PC-3 (cell line): Measurements from ENCODE around the gene CDK14. TPM values are rescaled to one million over a fixed set of nuclear protein-coding genes. Genes with fewer than 3 reads are reported as not detected.
A peak's percentile ranks its signal among the peaks of the same experiment; 100 is the strongest.

Experiments
- ATAC-seq: fragments of 200-7000 bp; cut with Tn5 transposase; 2 replicates; pipeline ENCODE4 v1.9.1; 2020; ENCODE audit warnings: mild to moderate bottlenecking, moderate library complexity
- BruUV-seq: library from RNA; stranded (reverse); fragments of 400-500 nt; replicated peaks from 2 replicates; lab custom pipeline; 2021; lab: Mats Ljungman, UMichigan
- CTCF ChIA-PET: fragments of 300-600 bp; sonication (Branson Sonifier 250); formaldehyde crosslinking; loops from one replicate; lab custom pipeline; 2022; ENCODE audit warnings: antibody characterized with exemption; lab: Charles Lee
- POLR2A ChIA-PET: fragments of 300-600 bp; sonication (Branson Sonifier 250); formaldehyde crosslinking; loops from one replicate; lab custom pipeline; 2022; ENCODE audit warnings: antibody characterized with exemption; ENCODE audit not compliant: unreplicated experiment; lab: Charles Lee
- DNase-seq: peaks from one replicate; pipeline ENCODE4 v3.0.0-alpha.2; 2015
- H2AFZ ChIP-seq: fragments of 300-600 bp; sonication (generic); 2 replicates; pipeline ENCODE4 v1.6.0; 2016; ENCODE audit warnings: antibody characterized with exemption, low read length
- H3F3A ChIP-seq: fragments of 300-600 bp; sonication (generic); one replicate; pipeline ENCODE4 v1.6.0; 2017; ENCODE audit warnings: antibody characterized with exemption, low read length, control low read depth, mild to moderate bottlenecking; ENCODE audit not compliant: unreplicated experiment
- H3K27ac ChIP-seq: fragments of 300-600 bp; sonication (generic); 2 replicates; pipeline ENCODE4 v1.5.1; 2016; ENCODE audit warnings: mild to moderate bottlenecking, low read length
- H3K27me3 ChIP-seq: fragments of 300-600 bp; sonication (generic); 2 replicates; pipeline ENCODE4 v1.6.1; 2016; ENCODE audit warnings: low read length, mixed read lengths
- H3K36me3 ChIP-seq: fragments of 300-600 bp; sonication (generic); 2 replicates; pipeline ENCODE4 v1.6.1; 2016; ENCODE audit warnings: low read depth, mixed run types, low read length, mixed read lengths
- H3K4me1 ChIP-seq: fragments of 300-600 bp; sonication (generic); 2 replicates; pipeline ENCODE4 v1.5.1; 2016; ENCODE audit warnings: low read length; ENCODE audit not compliant: insufficient read depth
- H3K4me2 ChIP-seq: fragments of 300-600 bp; sonication (generic); 2 replicates; pipeline ENCODE4 v1.6.0; 2016; ENCODE audit warnings: low read length
- H3K4me3 ChIP-seq: fragments of 300-600 bp; sonication (generic); 2 replicates; pipeline ENCODE4 v1.5.1; 2016; ENCODE audit warnings: mild to moderate bottlenecking, low read length, mixed read lengths
- H3K79me2 ChIP-seq: fragments of 300-600 bp; sonication (generic); 2 replicates; pipeline ENCODE4 v1.6.1; 2017; ENCODE audit warnings: low read length, mixed read lengths
- H3K9ac ChIP-seq: fragments of 300-600 bp; sonication (generic); 2 replicates; pipeline ENCODE4 v1.6.0; 2016; ENCODE audit warnings: mild to moderate bottlenecking, low read length
- H3K9me2 ChIP-seq: fragments of 300-600 bp; sonication (generic); replicated peaks from 2 replicates; pipeline ENCODE4 v1.6.1; 2016; ENCODE audit warnings: mixed run types, low read length, mixed read lengths
- H3K9me3 ChIP-seq: fragments of 300-600 bp; sonication (generic); 2 replicates; pipeline ENCODE4 v1.6.1; 2016; ENCODE audit warnings: low read length, mixed read lengths
- H4K20me1 ChIP-seq: fragments of 300-600 bp; sonication (generic); 2 replicates; pipeline ENCODE4 v1.6.1; 2016; ENCODE audit warnings: low read length, mixed read lengths
- CTCF ChIP-seq: fragments of 300-600 bp; sonication (generic); conservative IDR thresholded peaks from 2 replicates; pipeline ENCODE4 v1.5.1; 2017; ENCODE audit warnings: antibody characterized with exemption, low read depth, mild to moderate bottlenecking, low read length
- EZH2 ChIP-seq: fragments of 300-600 bp; sonication (generic); IDR thresholded peaks from one replicate; pipeline ENCODE4 v1.6.1; 2017; ENCODE audit warnings: antibody characterized with exemption, mild to moderate bottlenecking, low read length; ENCODE audit not compliant: unreplicated experiment
- EZH2phosphoT487 ChIP-seq: fragments of 300-600 bp; sonication (generic); IDR thresholded peaks from 2 replicates; pipeline ENCODE4 v1.6.1; 2018; ENCODE audit warnings: mild to moderate bottlenecking, antibody characterized with exemption, low read length, borderline replicate concordance
- intact Hi-C: fragments of 100-400 bp; cut with micrococcal nuclease; formaldehyde crosslinking; loops from 2 replicates; pipeline ENCODE4 v1.9.0; 2023
- total RNA-seq: library from RNA; depleted of rRNA; stranded (reverse); fragments of >200 nt; gene quantifications from 2 replicates; pipeline ENCODE4 v1.2.3, GENCODE V29; 2014

Gene CDK14
- total RNA-seq, 1 experiment from 2014 or later: 8.2 TPM

GRCh38 chr7:90900628-90901356 is 304.7 kb downstream of the CDK14 start:
- no peaks in the 10 kb centered on the region for H4K20me1 ChIP-seq
- H3K9me2 ChIP-seq: no peaks in the 10 kb centered on the region
- H2AFZ ChIP-seq: no peak overlapping the region
- no peak for TF ChIP-seq CTCF
- TF ChIP-seq EZH2phosphoT487: no peak
- no peak for TF ChIP-seq EZH2
- no peak overlapping the region for H3K27ac ChIP-seq
- H3K9ac ChIP-seq: no peak overlapping the region
- DNase-seq: no peak
- no peaks in the 10 kb centered on the region for H3K79me2 ChIP-seq
- no peak for ATAC-seq
- H3K9me3 ChIP-seq: no peaks in the 10 kb centered on the region
- H3K27me3 ChIP-seq: no peaks in the 10 kb centered on the region
- no TSS peak for BruUV-seq
- CTCF ChIA-PET: no interaction called here
- H3K4me3 ChIP-seq: no peak overlapping the region
- peaks cover 5% of the 10 kb centered on the region for H3K4me1 ChIP-seq
- POLR2A ChIA-PET: no interaction called here
- no peaks in the 10 kb centered on the region for H3F3A ChIP-seq
- no peak overlapping the region for H3K4me2 ChIP-seq
- H3K36me3 ChIP-seq: no peaks in the 10 kb centered on the region
- intact Hi-C loops: loop anchor here (10.0 kb wide), 1 partner anchor 236 kb away; no protein-coding TSS in a partner anchor

- CTCF ChIA-PET: no interaction called here
- H3K4me2 ChIP-seq: no peak overlapping the region
- H2AFZ ChIP-seq: no peak overlapping the region
- H3K27ac ChIP-seq: no peak overlapping the region
- no peaks in the 10 kb centered on the region for H3K9me2 ChIP-seq
- H4K20me1 ChIP-seq: no peaks in the 10 kb centered on the region
- H3F3A ChIP-seq: no peaks in the 10 kb centered on the region
- no peaks in the 10 kb centered on the region for H3K4me1 ChIP-seq
- no peaks in the 10 kb centered on the region for H3K36me3 ChIP-seq
- H3K4me3 ChIP-seq: no peak overlapping the region
- TF ChIP-seq EZH2 (no peak), CTCF (no peak)
- intact Hi-C loops: loop anchor here (10.0 kb wide), 1 partner anchor 239 kb away; no protein-coding TSS in a partner anchor
- no peaks in the 10 kb centered on the region for H3K27me3 ChIP-seq
- ATAC-seq (no peak), DNase-seq (no peak)
- POLR2A ChIA-PET: no interaction called here
- H3K79me2 ChIP-seq: no peaks in the 10 kb centered on the region
- BruUV-seq: no TSS peak
- H3K9me3 ChIP-seq: no peaks in the 10 kb centered on the region
- H3K9ac ChIP-seq: no peak overlapping the region
These were observed 307.7 kb downstream of the CDK14 start for GRCh38 chr7:90903841-90904240.

GRCh38 chr7:90910136-90910535 is 314.0 kb downstream of the CDK14 start:
- TF ChIP-seq CTCF: no peak
- TF ChIP-seq EZH2: no peak
- TF ChIP-seq EZH2phosphoT487: no peak
- intact Hi-C loops: no loop called here
- Histone ChIP-seq H3K4me1 (peaks cover 12% of the 10 kb centered on the region), H3K9ac (no peak overlapping the region), H3K79me2 (no peaks in the 10 kb centered on the region), H3K9me3 (no peaks in the 10 kb centered on the region), H3K4me2 (peak overlapping the region; percentile 35), H3K27ac (peak overlapping the region; percentile 34), H4K20me1 (no peaks in the 10 kb centered on the region), H3K27me3 (no peaks in the 10 kb centered on the region), H3K4me3 (no peak overlapping the region), H2AFZ (no peak overlapping the region), H3K9me2 (no peaks in the 10 kb centered on the region), H3F3A (no peaks in the 10 kb centered on the region), H3K36me3 (no peaks in the 10 kb centered on the region)
- ATAC-seq (peak; percentile 84), DNase-seq (peak; percentile 63)
- BruUV-seq: no TSS peak
- ChIA-PET POLR2A (interaction anchor here (0.6 kb wide), 1 partner anchor 57 kb away, joined by 3 read pairs; no protein-coding TSS in a partner anchor), CTCF (interaction anchor here (0.6 kb wide), 1 partner anchor 39 kb away, joined by 3 read pairs; no protein-coding TSS in a partner anchor)
